ENCODE data around the gene GPRIN2. TPM values are rescaled to one million over a fixed set of nuclear protein-coding genes. Genes with fewer than 3 reads are reported as not detected.
"Not testable (repeated sequence)": the region's sequence is repeated elsewhere in the genome, so short reads cannot be mapped to it uniquely, and the experiment has no call there.

The GPRIN2 gene
- total RNA-seq, 2 donors from 2014 or later: 0.26 to 0.67 TPM

DNA sequence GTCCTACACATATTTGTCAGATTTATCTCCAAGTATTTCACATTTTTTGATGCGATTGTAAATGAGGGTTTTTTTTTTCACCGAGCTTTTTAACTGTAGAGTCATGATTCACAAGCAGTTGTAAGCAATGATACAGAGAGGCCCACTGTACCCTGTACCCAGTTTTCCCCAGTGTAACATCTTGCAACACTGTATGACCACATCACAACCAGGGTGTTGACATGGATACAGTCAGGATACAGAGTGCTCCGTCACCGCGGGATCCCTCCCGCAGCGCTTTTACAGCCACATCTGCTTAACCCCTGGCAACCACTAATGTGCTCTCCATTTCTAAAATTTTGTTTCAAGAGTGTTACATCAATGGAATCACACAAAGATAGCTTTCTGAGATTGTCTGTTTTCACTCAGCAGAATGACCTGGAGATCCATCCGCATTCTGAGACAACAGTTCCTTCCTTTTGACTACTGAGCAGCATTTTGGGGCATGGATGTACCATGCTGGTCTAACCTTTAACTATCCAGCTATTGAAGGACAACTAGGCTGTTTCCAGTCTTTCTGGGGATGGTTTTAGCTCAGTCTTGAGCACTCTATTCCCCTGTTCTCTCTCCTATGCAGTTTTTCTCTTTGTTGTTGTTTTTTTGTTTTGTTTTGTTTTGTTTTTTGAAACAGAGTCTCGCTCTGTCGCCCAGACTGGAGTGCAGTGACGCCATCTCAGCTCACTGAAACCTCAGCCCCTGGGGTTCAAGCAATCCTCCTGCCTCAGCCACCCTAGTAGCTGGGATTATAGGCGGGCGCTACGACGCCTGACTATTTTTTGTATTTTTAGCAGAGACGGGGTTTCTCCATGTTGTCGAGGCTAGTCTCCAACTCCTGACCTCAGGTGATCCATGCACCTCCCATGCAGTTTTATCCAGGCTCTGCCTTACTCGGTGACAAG is 25.9 kb downstream of the GPRIN2 start:
- H3K36me3 ChIP-seq: no peaks in the 10 kb centered on the region
- H3K27ac ChIP-seq: no peak overlapping the region
- DNase-seq (ENCODE audit: low spot score): no peak
- no peaks in the 10 kb centered on the region for H3K4me1 ChIP-seq
- H3K9me3 ChIP-seq: no peaks in the 10 kb centered on the region
- H3K4me3 ChIP-seq: no peak overlapping the region
- TF ChIP-seq, protein P1, sequence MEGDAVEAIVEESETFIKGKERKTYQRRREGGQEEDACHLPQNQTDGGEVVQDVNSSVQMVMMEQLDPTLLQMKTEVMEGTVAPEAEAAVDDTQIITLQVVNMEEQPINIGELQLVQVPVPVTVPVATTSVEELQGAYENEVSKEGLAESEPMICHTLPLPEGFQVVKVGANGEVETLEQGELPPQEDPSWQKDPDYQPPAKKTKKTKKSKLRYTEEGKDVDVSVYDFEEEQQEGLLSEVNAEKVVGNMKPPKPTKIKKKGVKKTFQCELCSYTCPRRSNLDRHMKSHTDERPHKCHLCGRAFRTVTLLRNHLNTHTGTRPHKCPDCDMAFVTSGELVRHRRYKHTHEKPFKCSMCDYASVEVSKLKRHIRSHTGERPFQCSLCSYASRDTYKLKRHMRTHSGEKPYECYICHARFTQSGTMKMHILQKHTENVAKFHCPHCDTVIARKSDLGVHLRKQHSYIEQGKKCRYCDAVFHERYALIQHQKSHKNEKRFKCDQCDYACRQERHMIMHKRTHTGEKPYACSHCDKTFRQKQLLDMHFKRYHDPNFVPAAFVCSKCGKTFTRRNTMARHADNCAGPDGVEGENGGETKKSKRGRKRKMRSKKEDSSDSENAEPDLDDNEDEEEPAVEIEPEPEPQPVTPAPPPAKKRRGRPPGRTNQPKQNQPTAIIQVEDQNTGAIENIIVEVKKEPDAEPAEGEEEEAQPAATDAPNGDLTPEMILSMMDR (IDR thresholded peaks at IDR 0.05): no peak
- H3K27me3 ChIP-seq: no peaks in the 10 kb centered on the region

DNA sequence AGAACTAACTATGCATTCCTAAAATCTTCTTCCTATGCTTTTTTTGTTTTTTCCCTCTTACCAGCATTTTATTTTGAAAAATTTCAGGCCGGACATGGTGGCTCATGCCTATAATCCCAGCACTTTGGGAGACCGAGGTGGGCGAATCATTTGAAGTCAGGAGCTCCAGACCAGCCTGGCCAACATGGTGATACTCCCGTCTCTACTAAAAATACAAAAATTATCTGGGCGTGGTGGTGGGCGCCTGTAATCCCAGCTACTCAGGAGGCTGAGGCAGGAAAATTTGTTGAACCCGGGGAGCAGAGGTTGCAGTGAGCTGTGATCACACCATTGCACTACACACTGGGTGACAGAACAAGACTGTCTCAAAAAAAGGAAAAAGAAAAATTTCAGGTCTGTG is 26.7 kb downstream of the GPRIN2 start:
- not testable (repeated sequence) for H3K9me3 ChIP-seq; H3K4me3 ChIP-seq; DNase-seq (ENCODE audit: low spot score); H3K4me1 ChIP-seq; H3K36me3 ChIP-seq; H3K27ac ChIP-seq; H3K27me3 ChIP-seq

DNA sequence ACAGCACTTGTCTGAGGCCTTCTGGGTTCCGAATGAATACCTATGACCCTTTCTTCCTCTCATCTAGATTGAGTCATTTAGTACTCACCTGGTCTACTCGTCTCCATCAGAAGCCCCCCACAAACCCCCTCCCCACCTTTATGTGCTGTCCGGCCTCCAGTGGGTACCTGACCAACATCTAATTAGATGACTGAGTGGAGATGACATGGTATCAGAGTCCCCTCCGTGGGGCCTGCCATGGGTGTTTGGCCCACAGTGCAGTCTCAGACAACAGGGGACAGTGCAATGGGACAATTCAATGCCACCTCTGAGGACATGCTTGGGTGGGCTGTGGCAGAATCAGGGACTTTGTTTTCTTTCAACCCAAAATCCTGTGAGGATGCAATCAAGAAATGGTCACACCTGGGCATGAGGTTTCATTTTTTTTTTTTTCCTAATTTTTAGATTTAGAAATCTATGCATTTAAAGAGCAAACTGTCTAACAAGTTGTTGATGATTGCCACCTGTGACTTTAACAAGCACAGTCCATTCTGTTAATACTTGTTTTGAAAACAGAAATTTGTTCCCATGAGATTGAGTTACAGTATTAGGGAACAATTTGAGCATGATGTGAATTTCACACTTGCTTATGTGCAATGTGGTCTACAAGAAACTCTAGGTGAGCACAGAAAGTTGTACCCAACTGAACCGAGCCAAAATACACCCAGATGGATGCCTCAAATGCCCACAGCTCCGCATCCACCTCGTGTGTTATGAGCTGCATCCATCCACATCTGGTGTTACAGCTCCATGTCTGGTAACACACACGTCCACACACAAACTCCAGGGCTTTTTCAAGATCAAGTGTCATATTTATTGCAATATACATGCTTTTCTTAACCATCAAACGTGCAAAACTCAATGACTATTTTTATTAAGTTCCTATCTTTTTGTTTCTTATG is 27.5 kb downstream of the GPRIN2 start:
- TF ChIP-seq, protein P1 (IDR thresholded peaks at IDR 0.05): no peak
- no peak for DNase-seq (ENCODE audit: low spot score)
- no peaks in the 10 kb centered on the region for H3K4me1 ChIP-seq

DNA sequence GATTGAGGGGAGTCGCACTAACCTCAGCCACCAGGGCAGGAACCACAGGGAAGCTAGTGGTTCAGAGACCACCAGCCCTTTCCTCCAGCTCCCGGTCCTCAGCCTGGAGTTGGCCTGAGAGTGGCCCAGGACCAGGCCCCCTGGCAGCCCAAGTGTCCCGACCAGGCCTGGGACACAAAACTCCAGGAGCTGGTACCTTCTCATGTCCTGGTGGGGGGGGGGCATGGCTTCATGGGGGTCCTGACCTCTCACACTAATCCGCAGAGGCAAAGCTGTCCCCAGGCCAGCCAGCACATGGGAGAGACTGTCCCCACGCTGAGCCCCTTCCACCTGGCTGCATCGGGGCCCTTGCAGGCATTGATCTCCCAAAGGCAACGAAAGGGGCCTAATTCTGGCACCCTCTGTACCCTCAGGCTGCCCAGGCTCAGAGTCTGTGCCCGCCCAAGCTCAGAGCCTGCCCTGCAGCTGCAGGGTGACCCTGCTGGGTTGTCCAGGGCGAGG is 28.2 kb downstream of the GPRIN2 start:
- TF ChIP-seq, protein P1 (IDR thresholded peaks at IDR 0.05): no peak
- no peak for DNase-seq (ENCODE audit: low spot score)
- no peaks in the 10 kb centered on the region for H3K27me3 ChIP-seq
- no peaks in the 10 kb centered on the region for H3K36me3 ChIP-seq
- H3K9me3 ChIP-seq: no peaks in the 10 kb centered on the region
- H3K4me1 ChIP-seq: peaks cover 0 to 5% of the 10 kb centered on the region in 2 donors
- no peak overlapping the region for H3K27ac ChIP-seq
- H3K4me3 ChIP-seq: no peak overlapping the region

More for the DNA sequence above, 27.5 kb downstream of the GPRIN2 start:
- Histone ChIP-seq H3K27me3 (no peaks in the 10 kb centered on the region), H3K4me3 (no peak overlapping the region), H3K36me3 (no peaks in the 10 kb centered on the region), H3K9me3 (no peaks in the 10 kb centered on the region), H3K27ac (no peak overlapping the region)

DNA sequence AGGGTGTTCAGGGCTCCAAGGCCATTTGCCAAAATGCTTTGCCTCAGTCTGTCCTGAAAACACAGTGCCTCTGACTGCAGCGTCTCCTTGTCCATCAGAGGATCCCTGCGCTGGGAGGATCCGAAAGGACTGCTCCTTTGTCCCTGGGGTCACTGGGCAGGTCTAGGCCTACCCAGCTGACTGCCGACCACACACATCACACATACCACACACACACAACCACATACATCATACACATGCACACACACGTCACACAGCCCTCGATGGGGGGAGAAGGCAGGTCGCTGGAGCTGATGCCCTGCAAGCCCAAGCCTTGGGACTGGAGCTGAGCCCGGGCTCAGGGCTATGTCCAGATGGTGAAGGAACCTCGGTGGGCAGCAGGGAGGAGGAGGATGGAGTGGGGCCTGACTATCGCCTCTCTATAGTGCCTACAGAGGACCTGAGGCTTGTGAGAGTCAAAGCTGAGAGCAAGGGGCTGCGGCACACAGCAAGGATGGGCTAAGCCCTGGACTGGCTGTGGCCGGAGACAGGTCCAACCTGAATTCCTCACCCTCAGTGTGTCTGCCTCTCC is 29.1 kb downstream of the GPRIN2 start:
- no peak overlapping the region for H3K4me3 ChIP-seq
- H3K4me1 ChIP-seq: peaks cover 0 to 7% of the 10 kb centered on the region in 2 donors
- H3K27ac ChIP-seq: no peak overlapping the region
- H3K27me3 ChIP-seq: no peaks in the 10 kb centered on the region
- H3K36me3 ChIP-seq: no peaks in the 10 kb centered on the region
- H3K9me3 ChIP-seq: no peaks in the 10 kb centered on the region
- DNase-seq (ENCODE audit: low spot score): no peak
- TF ChIP-seq, protein P1 (IDR thresholded peaks at IDR 0.05): no peak

All from right atrium auricular region (tissue), 2 donors.